Measurements from ENCODE around the gene IFI6.
A peak's percentile ranks its signal among the peaks of the same experiment; 100 is the strongest.
"Not testable (repeated sequence)": the region's sequence is repeated elsewhere in the genome, so short reads cannot be mapped to it uniquely, and the experiment has no call there.

IFI6 gene, protein sequence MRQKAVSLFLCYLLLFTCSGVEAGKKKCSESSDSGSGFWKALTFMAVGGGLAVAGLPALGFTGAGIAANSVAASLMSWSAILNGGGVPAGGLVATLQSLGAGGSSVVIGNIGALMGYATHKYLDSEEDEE

DNA sequence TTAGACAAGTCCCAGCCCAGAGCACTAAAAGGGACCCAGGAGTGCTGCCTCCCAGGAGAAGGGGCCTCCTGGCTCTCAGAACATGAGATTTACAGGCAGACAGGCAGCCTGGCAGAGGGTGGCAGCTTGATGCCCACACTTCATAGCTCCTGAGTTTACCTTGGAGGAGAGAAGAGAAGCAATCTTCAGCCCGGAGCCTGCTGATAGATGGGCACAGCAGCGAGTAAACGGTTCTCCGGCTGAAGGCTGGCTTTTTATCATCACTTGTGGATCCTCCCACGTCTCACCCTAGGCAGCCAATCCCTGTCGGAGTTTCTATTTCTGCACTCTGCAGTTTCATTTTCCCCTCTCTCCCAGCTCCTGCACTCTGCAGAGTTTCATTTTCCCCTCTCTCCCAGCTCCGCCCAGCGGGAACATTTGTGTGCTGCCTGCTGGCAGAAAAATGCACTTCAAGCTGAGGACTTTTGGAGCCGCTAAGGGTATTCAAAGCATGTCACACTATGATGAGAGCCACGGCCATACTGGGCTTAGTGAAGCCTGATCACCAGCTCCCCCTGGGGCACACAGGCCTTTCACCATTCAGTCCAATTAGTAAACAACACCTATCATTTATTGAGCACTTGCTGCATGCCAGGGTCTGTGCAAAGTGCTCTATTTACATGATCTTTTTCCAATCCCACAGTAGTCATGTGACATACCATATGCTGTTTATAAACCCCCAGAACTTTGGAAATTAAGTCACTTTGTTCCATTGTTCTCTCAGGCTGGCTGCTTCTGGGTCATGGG is at the start of gene IFI6:
Gene IFI6, minus strand, starts transcription at position 229 of the 786 bp plus-strand sequence. CDS start 2,878 bp downstream, outside the sequence.
- peak; percentile 89 for DNase-seq

DNA sequence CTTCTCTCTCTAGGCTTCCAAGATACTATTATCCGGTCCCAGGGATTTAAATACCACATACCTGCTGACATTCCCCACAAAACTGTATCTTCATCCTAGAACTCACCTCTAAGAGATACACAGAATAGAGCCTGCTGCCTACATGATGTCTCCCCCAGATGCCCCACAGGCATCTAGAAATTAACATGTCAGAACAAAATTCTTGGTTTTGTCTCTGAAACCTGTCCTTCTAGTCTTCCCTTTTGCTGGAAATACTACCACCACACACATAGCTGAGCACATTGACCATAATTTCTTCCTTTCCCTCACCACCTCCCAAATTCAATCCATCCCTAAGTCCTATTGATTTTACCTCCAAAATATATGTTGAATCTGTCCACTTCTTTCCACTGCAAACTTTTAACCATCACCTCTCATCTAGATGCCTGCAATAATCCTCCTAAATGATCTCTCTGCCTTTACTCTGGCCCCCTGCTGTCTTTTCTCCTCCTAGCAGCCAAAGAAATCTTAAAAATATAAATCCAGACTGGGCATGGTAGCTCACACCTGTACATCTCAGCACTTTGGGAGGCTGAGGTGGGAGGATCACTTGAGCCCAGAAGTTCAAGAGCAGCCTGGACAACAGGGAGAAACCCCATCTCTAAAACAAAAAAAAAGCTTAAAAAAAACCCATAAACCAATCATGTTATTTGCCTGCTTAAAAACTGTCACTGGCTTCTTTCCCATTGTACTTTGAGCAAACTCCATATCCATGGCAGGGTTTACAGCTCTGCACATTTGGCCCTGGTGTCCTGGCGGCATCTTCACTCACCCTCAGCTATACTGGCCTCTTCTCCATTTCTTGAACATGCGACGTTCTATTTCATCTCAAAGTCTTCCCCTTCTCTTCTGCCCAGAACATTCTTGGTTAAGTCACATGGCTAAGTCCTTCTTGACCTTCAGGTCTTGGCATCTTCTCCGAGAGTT is 47.6 kb upstream of the IFI6 start:
- peak; percentile 27 for DNase-seq

DNA sequence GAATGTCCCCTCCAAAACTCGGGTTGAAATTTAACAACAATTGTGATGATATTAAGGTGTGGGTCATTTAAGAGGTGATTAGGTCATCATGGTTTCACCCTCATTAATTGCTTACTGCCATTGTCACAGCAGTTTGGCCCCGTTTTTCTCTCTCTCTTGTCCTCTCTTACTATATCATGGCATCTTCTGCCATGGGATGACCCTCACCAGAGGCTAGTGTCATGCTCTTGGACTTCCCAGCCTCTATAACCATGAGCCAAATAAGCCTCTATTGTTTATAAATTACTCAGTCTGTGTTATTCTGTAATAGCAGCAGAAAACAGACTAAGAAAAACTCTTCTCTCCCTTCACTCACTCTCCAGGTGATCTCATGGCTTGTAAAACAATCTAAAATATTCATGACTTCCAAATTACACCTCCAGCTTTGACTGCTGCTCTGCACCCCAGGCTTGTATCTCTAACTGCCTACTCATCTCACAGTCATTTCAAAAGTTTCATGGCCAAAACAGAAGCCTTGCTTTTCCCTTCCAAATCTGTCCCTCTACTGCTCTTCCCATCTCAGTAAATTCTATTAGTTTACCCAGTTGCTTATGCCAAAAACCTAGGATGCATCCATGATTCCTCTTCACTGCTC is 44.4 kb upstream of the IFI6 start:
- DNase-seq, result no peak

DNA sequence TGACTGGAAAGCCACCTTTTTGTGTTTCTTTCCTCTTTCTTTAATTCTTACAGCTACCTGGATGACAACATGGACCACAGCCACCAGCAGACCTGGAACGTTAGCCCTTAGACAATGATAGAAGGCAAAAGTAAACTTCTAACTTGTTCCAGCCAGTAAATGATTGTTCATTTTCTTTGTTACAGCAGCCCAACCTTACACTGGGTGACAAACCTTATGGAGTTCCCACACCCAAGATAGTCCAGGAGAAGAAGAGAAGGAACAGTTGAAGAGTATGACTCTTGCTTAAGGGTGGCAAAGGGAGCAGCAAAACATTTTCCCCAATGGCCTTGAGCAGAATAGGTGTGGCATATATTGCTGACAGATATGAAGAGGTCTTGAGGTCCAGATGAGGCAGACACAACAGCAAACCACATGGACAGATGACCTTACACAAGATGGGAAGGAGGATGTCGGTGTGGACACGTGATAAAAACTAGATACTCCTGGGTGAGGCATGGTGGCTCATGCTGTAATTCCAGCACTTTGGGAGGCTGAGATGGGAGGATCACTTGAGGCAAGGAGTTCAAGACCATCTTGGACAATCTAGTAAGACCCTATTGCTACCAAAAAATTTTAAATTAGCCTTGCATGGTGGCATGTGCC is 42.0 kb upstream of the IFI6 start:
- no peak for DNase-seq

DNA sequence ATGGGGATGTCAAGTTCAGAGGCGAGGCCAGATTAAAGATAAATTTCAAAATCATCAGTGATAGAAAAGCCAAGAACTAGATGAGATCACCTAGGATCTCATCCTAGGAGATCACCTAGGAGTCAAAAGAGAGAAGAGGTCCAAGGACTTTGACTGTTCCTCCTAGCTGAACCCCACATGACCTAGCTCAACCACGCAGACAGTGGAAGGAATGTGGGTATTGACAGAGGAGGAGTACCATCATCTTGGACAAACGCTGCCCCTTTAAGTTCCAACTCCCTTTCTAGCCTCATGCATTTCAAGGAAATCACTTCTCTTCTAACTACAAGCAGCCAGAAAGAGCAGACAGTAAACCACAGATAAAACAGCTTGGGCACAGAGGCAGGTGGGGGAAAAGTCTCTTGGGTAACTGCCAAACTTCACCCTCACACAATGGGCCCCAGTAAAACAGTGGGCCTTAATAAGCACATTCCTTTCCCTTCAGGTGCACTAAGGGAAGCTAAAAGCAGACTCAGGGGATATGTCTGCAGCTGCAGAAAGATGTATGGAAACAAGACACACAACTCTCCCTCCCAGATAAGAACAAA is 41.2 kb upstream of the IFI6 start:
- no peak for DNase-seq

DNA sequence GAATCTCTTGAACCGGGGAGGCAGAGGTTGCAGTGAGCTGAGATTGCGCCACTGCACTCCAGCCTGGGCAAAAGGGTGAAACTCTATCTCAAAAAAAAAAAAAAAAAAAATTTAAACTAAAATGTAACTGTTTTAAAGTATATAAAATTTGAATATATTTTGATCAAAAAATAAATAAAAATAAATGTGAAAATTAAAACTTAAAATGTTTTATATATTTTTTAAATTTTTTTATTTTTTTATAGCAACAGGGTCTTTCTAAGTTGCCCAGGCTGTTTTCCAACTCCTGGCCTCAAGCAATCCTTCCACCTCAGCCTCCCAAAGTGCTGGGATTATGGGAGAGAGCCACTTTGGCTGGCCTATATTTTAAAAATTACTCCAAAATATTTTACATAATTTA is 38.6 kb upstream of the IFI6 start:
- DNase-seq, result no peak

DNA sequence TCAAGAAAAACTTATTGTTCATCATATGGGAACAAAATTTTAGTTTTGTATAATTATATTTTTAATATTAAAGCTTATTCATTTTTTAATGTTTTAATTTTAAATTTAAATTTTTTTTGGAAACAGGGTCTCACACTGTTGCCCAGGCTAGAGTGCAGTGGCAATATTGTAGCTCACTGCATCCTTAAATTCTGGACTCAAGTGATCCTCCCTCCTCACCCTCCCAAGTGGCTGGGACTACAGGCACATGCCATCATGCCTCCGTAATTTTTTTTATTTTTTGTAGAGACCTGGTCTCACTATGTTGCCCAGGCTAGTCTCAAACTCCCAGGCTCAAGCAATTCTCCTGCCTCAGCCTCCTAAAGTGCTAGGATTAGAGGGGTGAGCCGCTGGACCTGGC is 33.6 kb upstream of the IFI6 start:
- no peak for DNase-seq

DNA sequence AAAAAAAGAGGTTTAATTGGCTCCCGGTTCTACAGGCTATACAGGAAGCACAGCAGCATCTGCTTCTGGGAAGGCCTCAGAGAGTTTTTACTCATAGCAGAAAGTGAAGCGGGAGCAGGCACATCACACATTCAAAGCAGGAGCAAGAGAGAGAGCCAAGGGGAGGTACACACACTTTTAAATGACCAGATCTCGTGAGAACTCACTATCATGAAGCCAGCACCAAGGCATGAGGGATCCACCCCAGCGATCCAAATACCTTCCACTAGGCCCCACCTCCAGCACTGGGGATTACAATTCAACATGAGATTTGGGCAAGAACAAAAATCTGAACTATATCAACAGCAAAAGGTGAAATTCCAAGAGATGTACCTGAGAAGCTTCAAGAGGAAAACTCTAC is 33.0 kb upstream of the IFI6 start:
- DNase-seq, result no peak

DNA sequence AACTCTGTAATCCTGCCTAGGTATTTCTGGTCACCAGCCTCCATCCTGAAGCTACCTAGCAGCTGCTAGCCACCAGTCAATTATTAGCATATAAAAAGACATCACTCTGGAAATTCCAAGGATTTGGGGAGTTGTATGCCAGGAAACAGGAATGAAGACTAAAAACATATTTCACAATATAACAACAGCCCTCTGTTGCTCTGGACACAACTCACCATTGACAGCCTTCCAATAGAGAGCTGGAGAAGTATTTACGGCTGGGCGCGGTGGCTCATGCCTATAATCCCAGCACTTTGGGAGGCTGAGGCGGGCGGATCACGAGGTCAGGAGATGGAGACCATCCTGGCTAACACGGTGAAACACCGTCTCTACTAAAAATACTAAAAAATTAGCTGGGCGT is 24.8 kb upstream of the IFI6 start:
- not testable (repeated sequence) for DNase-seq

DNA sequence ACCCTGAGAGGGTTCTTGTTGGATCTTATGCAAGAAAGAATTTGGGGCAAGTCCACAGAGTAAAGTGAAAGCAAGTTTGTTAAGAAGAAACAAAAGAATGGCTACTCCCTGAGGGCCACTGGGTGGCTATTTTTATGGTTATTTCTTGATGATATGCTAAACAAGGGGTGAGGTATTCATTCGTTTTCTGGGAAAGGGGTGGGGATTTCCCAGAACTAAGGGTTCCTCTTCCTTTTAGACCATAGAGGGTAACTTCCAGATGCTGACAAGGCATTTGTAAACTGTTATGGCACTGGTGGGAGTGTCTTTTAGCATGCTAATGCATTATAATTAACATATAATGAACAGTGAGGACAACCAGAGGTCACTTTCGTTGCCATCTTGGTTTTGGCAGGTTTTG is 18.2 kb upstream of the IFI6 start:
- DNase-seq, result no peak

DNA sequence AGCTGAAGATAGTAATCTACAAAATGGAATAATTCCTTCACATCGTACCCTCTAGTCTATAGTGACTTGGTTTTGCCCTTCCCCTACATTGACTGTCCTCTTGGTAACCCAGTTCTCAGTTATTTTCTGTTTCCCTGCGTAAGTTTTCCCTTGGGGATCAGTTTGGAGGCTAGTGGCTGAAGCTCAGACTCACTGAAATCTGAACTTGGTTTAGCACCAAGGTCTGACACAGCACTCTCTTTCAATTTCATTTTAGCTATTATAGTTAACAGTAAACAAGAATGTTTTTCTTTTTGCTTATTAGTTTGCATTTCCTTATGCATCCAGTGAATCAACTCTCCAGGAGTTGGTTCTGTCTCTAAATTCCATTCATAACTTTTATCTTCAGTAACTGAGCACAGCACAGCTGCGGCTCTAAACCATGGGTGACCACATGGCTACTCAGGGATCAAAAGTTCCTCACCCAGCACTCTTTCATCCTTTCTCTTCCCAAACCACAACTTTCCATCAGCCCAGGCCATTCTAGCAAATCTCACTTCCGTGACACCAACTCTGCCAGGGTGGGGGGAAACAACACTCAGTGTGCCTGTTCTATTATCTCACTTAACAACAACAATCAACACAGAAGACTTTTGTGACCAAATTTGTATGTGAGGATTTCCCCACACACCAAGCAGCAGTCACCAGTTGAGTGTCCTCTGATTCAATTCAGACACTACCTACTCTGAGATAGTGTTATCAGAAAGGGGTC is 17.6 kb upstream of the IFI6 start:
- DNase-seq, result no peak

DNA sequence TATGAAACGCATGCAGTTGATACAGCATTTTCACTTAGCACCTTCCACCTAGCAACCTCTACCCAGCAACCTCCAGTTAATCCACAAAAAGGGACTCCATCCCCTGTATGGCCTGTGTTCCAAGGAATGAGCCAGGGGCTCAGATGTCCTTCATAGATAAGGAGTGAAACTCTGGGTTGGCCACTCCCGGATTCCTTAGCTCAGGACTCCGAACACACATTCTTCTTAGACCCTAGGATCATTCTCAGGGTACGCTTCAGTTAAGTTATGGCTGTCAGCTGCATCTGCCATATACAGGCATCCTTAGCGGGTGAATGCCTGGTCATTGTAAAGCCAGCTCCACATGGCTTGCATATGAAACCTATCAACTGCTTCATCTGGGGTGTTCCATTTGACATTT is 15.9 kb upstream of the IFI6 start:
- no peak for DNase-seq

DNA sequence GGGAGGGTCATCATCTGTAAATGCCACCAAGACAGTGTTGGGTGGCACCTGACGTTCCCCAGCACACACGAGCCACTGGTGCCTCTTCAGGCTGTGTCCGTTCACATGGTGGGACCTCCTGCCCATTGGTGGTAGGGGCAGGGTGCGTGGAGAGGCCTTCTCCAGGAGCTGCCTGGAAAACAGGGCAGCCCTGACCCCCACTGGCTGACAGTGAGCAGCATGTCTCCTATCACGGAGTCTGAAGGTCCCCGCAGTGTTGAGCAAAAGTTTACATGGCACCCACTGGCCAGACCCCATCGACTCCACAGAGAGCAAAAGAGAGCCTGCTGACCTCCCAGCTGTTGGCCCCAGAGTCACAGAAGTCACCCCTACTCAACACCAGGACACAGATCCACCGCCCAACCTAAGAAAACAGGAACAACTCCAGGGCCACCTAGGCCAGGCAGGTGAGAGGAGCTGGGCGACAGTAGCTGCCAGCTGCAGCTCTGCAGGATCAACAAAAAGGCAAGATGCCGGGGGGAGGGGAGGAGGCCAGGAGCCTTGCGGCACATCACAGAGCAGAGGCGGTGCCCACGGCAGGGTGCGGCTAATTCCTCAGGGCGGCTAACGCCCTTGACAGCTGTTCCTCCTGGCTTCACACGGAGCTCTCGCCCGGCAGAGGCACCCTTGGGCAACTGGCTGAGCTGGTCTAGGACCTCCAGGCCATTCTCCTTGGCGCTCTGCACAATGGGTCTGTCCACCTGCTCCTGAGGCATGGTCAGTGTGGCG is 14.4 kb upstream of the IFI6 start:
- DNase-seq, result no peak

DNA sequence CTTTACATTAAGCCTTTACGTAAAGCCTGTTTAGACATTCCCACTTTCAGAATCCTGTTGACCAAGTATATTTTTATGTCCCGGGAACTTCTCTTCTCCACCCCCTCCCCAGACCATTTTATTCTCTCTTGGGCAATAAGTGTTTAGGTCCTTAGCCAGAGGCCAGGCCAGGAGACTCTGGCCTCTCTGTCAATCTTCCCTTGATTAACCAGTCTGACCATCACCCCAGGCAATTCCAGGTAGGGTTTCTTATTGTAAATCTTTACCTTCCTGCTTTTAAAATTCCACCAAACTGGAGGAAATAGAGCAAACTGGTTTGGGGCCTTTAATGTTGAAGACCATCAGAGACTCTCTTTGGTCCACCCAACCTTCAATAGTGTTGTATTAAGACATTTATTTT is 12.2 kb upstream of the IFI6 start:
- no peak for DNase-seq

DNA sequence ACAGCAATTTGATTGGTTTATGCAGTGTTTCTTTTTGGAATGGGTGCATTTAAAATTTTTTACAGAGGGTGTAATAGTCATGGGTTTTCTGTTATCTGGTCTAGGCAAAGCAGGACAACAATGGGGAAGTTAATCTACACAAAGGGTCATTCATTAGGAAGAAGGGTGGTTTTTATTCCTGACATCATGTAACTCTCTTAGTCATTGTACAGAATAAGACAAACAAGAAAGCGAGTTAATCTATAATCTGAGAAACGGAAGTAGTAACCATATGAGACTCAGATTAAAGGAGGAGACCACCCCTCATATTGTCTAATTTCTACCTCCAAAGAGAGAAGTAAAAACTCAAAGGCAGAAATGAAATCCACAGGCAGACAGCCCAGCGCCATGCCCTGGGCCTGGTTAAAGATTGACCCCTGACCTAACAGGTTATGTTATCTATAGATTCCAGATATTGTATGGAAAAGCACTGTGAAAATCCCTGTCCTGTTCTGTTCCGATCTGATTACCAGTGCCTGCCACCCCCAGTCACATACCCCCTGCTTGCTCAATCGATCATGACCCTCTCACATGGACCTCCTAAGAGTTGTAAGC is 10.5 kb upstream of the IFI6 start:
- DNase-seq, result no peak

DNA sequence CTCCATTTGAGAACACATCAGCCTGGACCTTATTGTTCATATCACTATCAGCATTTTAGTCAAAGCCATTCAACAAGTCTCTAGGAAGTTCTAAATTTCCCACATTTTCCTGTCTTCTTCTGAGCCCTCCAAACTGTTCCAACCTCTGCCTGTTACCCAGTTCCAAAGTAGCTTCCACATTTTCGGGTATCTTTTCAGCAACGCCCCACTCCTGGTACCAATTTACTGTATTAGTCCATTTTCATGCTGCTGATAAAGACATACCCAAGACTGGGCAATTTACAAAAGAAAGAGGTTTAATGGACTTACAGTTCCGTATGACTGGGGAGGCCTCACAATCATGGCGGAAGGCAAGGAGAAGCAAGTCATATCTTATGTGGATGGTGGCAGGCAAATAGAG is 9.6 kb upstream of the IFI6 start:
- not testable (repeated sequence) for DNase-seq

DNA sequence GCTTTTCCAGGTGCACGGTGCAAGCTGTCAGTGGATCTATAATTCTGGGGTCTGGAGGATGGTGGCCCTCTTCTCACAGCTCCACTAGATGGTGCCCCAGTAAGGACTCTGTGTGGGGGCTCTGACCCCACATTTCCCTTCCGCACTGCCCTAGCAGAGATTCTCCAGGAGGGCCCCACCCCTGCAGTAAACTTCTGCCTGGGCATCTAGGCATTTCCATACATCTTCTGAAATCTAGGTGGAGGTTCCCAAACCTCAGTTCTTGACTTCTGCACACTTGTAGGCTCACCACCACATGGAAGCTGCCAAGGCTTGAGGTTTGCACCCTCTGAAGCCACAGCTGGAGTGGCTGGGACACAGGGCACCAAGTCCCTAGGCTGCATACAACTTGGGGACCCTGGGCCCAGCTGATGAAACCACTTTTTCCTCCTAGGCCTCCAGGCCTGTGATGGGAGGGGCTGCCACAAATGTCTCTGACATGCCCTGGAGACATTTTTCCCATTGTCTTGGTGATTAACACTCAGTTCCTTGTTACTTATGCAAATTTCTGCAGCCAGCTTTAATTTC is 8.3 kb upstream of the IFI6 start:
- DNase-seq, result not testable (repeated sequence)

DNA sequence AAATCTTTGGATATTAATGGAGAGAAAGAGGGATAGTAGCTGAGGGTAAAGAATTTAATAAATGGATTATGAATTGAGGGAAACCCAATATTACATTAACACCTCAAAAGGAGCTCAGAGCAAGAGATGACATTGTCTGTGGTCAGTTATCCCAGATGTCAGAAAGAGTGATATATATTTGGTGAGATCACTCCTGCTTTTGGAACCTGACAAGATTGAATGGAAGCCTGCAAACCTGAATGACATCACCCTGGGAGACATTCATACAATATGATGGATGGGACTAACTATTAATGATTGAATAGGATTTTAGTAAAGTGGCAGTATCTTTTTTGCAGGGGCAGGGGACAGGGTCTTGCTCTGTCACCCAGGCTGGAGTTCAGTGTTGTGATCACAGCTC is 6.8 kb upstream of the IFI6 start:
- no peak for DNase-seq

DNA sequence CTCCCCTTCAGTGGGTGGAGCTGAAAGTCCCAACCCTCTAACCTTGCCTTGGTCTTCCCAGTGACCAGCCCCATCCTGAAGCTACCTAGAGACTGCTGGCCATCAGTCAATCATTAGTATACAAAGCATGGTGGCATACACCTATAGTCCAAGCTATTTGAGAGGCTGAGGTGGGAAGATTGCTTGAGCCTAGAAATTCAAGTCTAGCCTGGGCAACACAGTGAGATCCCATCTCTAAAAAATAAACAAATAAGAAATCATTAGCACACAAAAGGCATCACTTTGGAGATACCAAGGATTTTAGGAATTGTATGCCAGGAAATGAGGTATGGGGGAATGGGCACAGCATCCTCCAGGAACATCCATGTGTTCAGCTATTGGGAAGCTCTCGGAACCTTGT is 4.4 kb upstream of the IFI6 start:
- DNase-seq, result no peak

DNA sequence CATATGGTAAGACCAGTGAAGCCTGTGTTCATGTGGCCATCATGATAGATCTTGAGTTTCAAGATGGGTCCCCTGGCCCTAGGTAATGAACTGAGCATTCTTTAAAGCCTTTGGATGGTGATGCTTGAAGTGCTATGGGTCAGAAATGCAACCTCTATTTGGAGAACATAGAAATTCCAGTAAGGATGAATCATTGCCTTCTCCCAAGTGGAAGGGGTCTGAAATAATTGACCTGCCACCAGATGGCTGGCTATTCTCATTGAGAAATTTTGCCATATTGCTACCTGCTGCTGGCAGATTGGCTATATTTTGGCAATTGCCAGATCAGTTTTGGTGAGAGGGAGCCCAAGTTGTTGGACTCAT is 739 bp upstream of the IFI6 start:
- no peak for DNase-seq
